A549 (cell line): ENCODE measurements around the gene DPYD. TPM values are rescaled to one million over a fixed set of nuclear protein-coding genes. Genes with fewer than 3 reads are reported as not detected.

ENCODE experiments used
- ATAC-seq, 2 experiments: fragments of 200-7000 bp in 1 of 2; fragments of >200 bp in 1 of 2; cut with Nextera tagmentation in 1 of 2; cut with Tn5 transposase in 1 of 2; 3 replicates each; pipeline versions ENCODE4 v1.8.0 to v1.9.1; 2018 to 2020; ENCODE audit warnings: mild to moderate bottlenecking in 1 of 2, moderate library complexity in 1 of 2
- CTCF ChIA-PET: fragments of 300-600 bp; sonication (Branson Sonifier 250); formaldehyde crosslinking; extraction: SDS; loops from one replicate; lab custom pipeline; 2021; ENCODE audit warnings: antibody characterized with exemption, inconsistent platforms; lab: Yijun Ruan, JAX
- POLR2A ChIA-PET: fragments of 350-600 bp; formaldehyde crosslinking; extraction: SDS; loops from one replicate; lab custom pipeline; 2021; ENCODE audit warnings: antibody characterized with exemption, inconsistent platforms; lab: Yijun Ruan, JAX
- DNase-seq, 2 experiments: peaks; one replicate each; pipeline versions ENCODE4 v3.0.0 to v3.0.0-alpha.2; 2011 to 2016; ENCODE audit warnings: low read depth in 1 of 2, low spot score in 1 of 2
- FAIRE-seq: peaks from 2 replicates; lab custom pipeline; 2011; peaks lifted over from hg19 to GRCh38; lab: Jason Lieb, UNC
- H3K27ac ChIP-seq, 2 experiments: fragments of >200 bp; sonication (Bioruptor Twin); formaldehyde crosslinking; 3 replicates each; pipeline ENCODE4 v1.5.1; 2016 to 2017
- H3K4me1 ChIP-seq: fragments of >200 bp; sonication (Bioruptor Twin); formaldehyde crosslinking; 3 replicates; pipeline ENCODE4 v1.6.1; 2016
- H3K4me2 ChIP-seq: fragments of >200 bp; sonication (Bioruptor Twin); formaldehyde crosslinking; 3 replicates; pipeline ENCODE4 v1.6.1; 2016
- H3K4me3 ChIP-seq: fragments of >200 bp; sonication (Bioruptor Twin); formaldehyde crosslinking; 3 replicates; pipeline ENCODE4 v1.5.1; 2016
- H3K9me3 ChIP-seq: fragments of >200 bp; sonication (Bioruptor Twin); formaldehyde crosslinking; 3 replicates; pipeline ENCODE4 v1.6.1; 2016
- BHLHE40 ChIP-seq: IDR thresholded peaks from 2 replicates; pipeline ENCODE4 v1.6.1; 2012; ENCODE audit warnings: low read depth, low read length, inconsistent platforms
- CBX2 ChIP-seq: fragments of 200-600 bp; sonication (generic); IDR thresholded peaks from 2 replicates; pipeline ENCODE4 v1.6.1; 2016; ENCODE audit warnings: low read depth, mild to moderate bottlenecking, borderline replicate concordance
- EHF ChIP-seq: fragments of 250-450 bp; sonication (Bioruptor Pico); IDR thresholded peaks from 2 replicates; pipeline ENCODE4 v1.5.0; 2020; ENCODE audit warnings: mild to moderate bottlenecking
- EHMT2 ChIP-seq: fragments of 200-600 bp; sonication (generic); IDR thresholded peaks from 2 replicates; pipeline ENCODE4 v1.6.1; 2016; ENCODE audit warnings: antibody characterized with exemption, low read depth, mild to moderate bottlenecking, moderate library complexity
- ELK1 ChIP-seq: fragments of 150-350 bp; IDR thresholded peaks from 2 replicates; pipeline ENCODE4 v1.6.1; 2014; ENCODE audit warnings: low read depth, mild to moderate bottlenecking, low read length
- ESRRA ChIP-seq: fragments of 150-350 bp; IDR thresholded peaks from 2 replicates; pipeline ENCODE4 v1.6.1; 2014; ENCODE audit warnings: mild to moderate bottlenecking, low read length, borderline replicate concordance
- HDAC2 ChIP-seq: fragments of 200-600 bp; sonication (generic); IDR thresholded peaks from 2 replicates; pipeline ENCODE4 v1.6.1; 2016
- HEYL ChIP-seq: fragments of 250-450 bp; sonication (Bioruptor Pico); IDR thresholded peaks from 2 replicates; pipeline ENCODE4 v1.8.0; 2021; ENCODE audit warnings: mild to moderate bottlenecking, moderate library complexity
- HOXB5 ChIP-seq: fragments of 250-450 bp; sonication (Bioruptor Pico); IDR thresholded peaks from 2 replicates; pipeline ENCODE4 v1.5.0; 2020; ENCODE audit warnings: mild to moderate bottlenecking, moderate library complexity
- JUNB ChIP-seq: fragments of >200 bp; sonication (Bioruptor Twin); formaldehyde crosslinking; IDR thresholded peaks from 2 replicates; pipeline ENCODE4 v1.6.1; 2016
- KDM1A ChIP-seq: fragments of 200-600 bp; sonication (generic); IDR thresholded peaks from 2 replicates; pipeline ENCODE4 v1.6.1; 2016; ENCODE audit warnings: low read depth, mild to moderate bottlenecking
- KDM5A ChIP-seq: fragments of 200-600 bp; sonication (generic); IDR thresholded peaks from 2 replicates; pipeline ENCODE4 v1.6.1; 2016; ENCODE audit warnings: antibody characterized with exemption, mild to moderate bottlenecking
- MAFK ChIP-seq: fragments of 450-650 bp; IDR thresholded peaks from 2 replicates; pipeline ENCODE4 v1.6.1; 2014; ENCODE audit not compliant: partially characterized antibody
- MAX ChIP-seq: IDR thresholded peaks from 2 replicates; pipeline ENCODE4 v1.6.1; 2012
- MYC ChIP-seq: IDR thresholded peaks from 2 replicates; pipeline ENCODE4 v1.6.1; 2012; ENCODE audit warnings: mild to moderate bottlenecking, inconsistent platforms, low read length, improper control_type of control experiment, borderline replicate concordance
- PBX3 ChIP-seq: IDR thresholded peaks from 2 replicates; pipeline ENCODE4 v1.6.1; 2012
- PHF8 ChIP-seq: fragments of 200-600 bp; sonication (generic); IDR thresholded peaks from 2 replicates; pipeline ENCODE4 v1.6.1; 2016; ENCODE audit warnings: low read depth, mild to moderate bottlenecking, antibody characterized with exemption, moderate library complexity, borderline replicate concordance
- POLR2A ChIP-seq: IDR thresholded peaks from 2 replicates; pipeline ENCODE4 v1.6.1; 2012; ENCODE audit warnings: mild to moderate bottlenecking, low read length
- RARB ChIP-seq: fragments of 250-450 bp; sonication (Bioruptor Pico); IDR thresholded peaks from 2 replicates; pipeline ENCODE4 v1.8.0; 2021; ENCODE audit warnings: mild to moderate bottlenecking, moderate library complexity
- ZC3H11A ChIP-seq: fragments of 450-650 bp; IDR thresholded peaks from 2 replicates; pipeline ENCODE4 v1.6.1; 2014; ENCODE audit warnings: antibody characterized with exemption, mild to moderate bottlenecking
- ZFP36 ChIP-seq: fragments of 450-650 bp; IDR thresholded peaks from 2 replicates; pipeline ENCODE4 v1.6.1; 2014; ENCODE audit warnings: borderline replicate concordance; ENCODE audit not compliant: partially characterized antibody
- ZSCAN20 ChIP-seq: fragments of 250-450 bp; sonication (Bioruptor Pico); IDR thresholded peaks from 2 replicates; pipeline ENCODE4 v1.8.0; 2022; ENCODE audit warnings: mild to moderate bottlenecking, moderate library complexity
- WGBS: methylation state at CpG from one replicate; pipeline ENCODE4 v1.1.6; 2017; ENCODE audit errors: missing lambda C conversion rate; 5-methylcytosine and 5-hydroxymethylcytosine counted together
- polyA plus RNA-seq, 4 experiments: library from polyadenylated mRNA; depleted of rRNA in 3 of 4; stranded (reverse); fragments of >200 nt; fragmentation: RNase III in 1 of 4; extraction: RNeasy Plus Mini Kit Qiagen cat#74134 plus additional on column Dnase treatment in 1 of 4; gene quantifications; 2 replicates in 3 of 4; 3 replicates in 1 of 4; pipeline ENCODE4 v1.2.3, GENCODE V29; 2011 to 2017
- TF ChIP-seq, protein P1 (sequence below): IDR thresholded peaks from 2 replicates; pipeline ENCODE4 v1.6.1; 2012; ENCODE audit warnings: low read depth, borderline replicate concordance
- TF ChIP-seq, protein P2 (sequence below): fragments of 250-450 bp; sonication (Bioruptor Pico); IDR thresholded peaks from 2 replicates; pipeline ENCODE4 v1.5.0; 2020; ENCODE audit warnings: low read depth, mild to moderate bottlenecking, moderate library complexity

DPYD gene
- polyA plus RNA-seq, 2 of the 4 experiments (the other 2 are of a cell fraction), result 5.9 to 7.5 TPM

DNA sequence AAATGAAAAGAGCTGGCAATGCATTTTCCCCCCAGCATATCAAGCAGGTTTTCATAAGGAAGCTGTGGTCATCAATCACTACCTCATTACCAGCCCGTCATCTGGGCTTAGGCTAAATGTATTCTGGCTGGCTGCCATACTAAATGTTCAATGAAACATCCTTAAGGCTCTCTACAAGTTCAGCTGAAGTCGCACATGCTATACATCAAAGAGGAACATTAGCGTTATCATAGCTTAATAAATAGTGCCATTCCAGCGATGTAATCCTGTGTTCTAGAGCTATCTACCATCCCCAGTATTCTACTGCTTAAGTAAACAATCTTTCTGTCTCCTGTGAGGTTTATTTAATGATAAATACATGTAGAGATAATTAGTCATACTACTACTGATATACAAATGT lies 288.8 kb downstream of the DPYD start:
- Histone ChIP-seq H3K4me1 (peaks cover 6% of the 10 kb centered on the region; the same call in 1 of the 3 replicates), H3K27ac (no peak overlapping the region), H3K9me3 (no peaks in the 10 kb centered on the region), H3K4me3 (no peak overlapping the region), H3K4me2 (no peak overlapping the region)
- TF ChIP-seq JUNB, result no peak
- no peak for TF ChIP-seq PBX3
- TF ChIP-seq KDM1A, result no peak
- TF ChIP-seq KDM5A, result no peak
- TF ChIP-seq ESRRA, result no peak
- no peak for TF ChIP-seq HEYL (CRISPR knock-in tag)
- TF ChIP-seq EHMT2, result no peak
- no peak for TF ChIP-seq ZC3H11A
- no peak for TF ChIP-seq PHF8
- TF ChIP-seq EHF (CRISPR knock-in tag), result no peak
- TF ChIP-seq MAX, result no peak
- TF ChIP-seq MYC, result no peak
- TF ChIP-seq HOXB5 (CRISPR knock-in tag), result no peak
- ATAC-seq (no peak), FAIRE-seq (no peak), DNase-seq (peak in 1 of 2 experiments; percentile 1)
- ChIA-PET POLR2A (no interaction called here), CTCF (interaction anchor here (0.7 kb wide), 1 partner anchor 1264 kb away, joined by 3 read pairs; no protein-coding TSS in a partner anchor)
- WGBS, result 63% methylated on average over 4 of the region's 4 CpGs

DNA sequence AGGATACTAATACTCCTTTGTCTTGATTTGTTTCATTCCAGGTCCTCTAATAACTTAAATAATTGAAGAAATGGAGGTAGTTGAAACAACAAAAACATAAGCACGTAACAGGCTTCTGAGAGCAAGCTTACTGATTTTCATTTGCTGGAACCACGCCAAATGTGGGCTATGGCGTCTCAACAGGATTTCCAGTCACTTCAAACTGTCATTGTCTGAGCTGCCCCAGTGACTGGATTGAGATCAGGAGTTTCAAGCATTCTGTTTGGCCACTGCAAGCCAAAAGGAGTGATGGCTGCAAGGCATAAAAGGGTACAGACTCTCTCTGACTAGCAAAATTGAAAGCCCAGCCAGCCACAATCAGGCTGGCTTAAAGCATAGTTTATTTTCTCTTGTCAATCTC lies 289.9 kb downstream of the DPYD start:
- CTCF ChIA-PET, result no interaction called here
- TF ChIP-seq BHLHE40, result no peak
- TF ChIP-seq POLR2A, result no peak
- no peak for TF ChIP-seq ZSCAN20 (CRISPR knock-in tag)
- no peak for TF ChIP-seq HEYL (CRISPR knock-in tag)
- no peak for TF ChIP-seq CBX2
- TF ChIP-seq MAFK, result no peak
- no peak for TF ChIP-seq RARB (CRISPR knock-in tag)
- TF ChIP-seq, protein P1, sequence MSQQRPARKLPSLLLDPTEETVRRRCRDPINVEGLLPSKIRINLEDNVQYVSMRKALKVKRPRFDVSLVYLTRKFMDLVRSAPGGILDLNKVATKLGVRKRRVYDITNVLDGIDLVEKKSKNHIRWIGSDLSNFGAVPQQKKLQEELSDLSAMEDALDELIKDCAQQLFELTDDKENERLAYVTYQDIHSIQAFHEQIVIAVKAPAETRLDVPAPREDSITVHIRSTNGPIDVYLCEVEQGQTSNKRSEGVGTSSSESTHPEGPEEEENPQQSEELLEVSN, result no peak
- TF ChIP-seq HDAC2, result no peak
- TF ChIP-seq ZFP36, result no peak
- TF ChIP-seq ELK1, result no peak
- no peak for TF ChIP-seq EHF (CRISPR knock-in tag)
- Histone ChIP-seq H3K9me3 (no peaks in the 10 kb centered on the region), H3K4me1 (peaks cover 6% of the 10 kb centered on the region; the same call in 1 of the 3 replicates), H3K4me2 (no peak overlapping the region), H3K4me3 (no peak overlapping the region), H3K27ac (no peak overlapping the region)
- DNase-seq (no peak), FAIRE-seq (no peak), ATAC-seq (no peak)
- WGBS, result 86% methylated on average over 3 of the region's 3 CpGs
- POLR2A ChIA-PET, result no interaction called here

- ChIA-PET POLR2A (no interaction called here), CTCF (no interaction called here)
Measured at GRCh38 chr1:97630281-97630680, 290.6 kb downstream of the DPYD start.

More at GRCh38 chr1:97630281-97630680, 290.6 kb downstream of the DPYD start:
- Histone ChIP-seq H3K4me1 (peaks cover 6% of the 10 kb centered on the region; the same call in 1 of the 3 replicates), H3K9me3 (no peaks in the 10 kb centered on the region), H3K4me2 (no peak overlapping the region), H3K27ac (no peak overlapping the region), H3K4me3 (no peak overlapping the region)
- 43% methylated on average over 1 of the region's 1 CpG for WGBS
- TF ChIP-seq, protein P2, sequence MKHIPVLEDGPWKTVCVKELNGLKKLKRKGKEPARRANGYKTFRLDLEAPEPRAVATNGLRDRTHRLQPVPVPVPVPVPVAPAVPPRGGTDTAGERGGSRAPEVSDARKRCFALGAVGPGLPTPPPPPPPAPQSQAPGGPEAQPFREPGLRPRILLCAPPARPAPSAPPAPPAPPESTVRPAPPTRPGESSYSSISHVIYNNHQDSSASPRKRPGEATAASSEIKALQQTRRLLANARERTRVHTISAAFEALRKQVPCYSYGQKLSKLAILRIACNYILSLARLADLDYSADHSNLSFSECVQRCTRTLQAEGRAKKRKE, result no peak
- no peak for ATAC-seq
- no peak for FAIRE-seq
- DNase-seq, result no peak
